OCI-LY7 (cell line): ENCODE results near the gene B3GNT5. TPM values are rescaled to one million over a fixed set of nuclear protein-coding genes. Genes with fewer than 3 reads are reported as not detected.

Experiments
- BruUV-seq: library from RNA; stranded (reverse); fragments of 400-500 nt; replicated peaks from 2 replicates; lab custom pipeline; 2021; lab: Mats Ljungman, UMichigan
- CTCF ChIA-PET: fragments of 300-600 bp; sonication (Branson Sonifier 250); formaldehyde crosslinking; loops from one replicate; lab custom pipeline; 2022; ENCODE audit warnings: antibody characterized with exemption; ENCODE audit not compliant: unreplicated experiment; lab: Charles Lee
- POLR2A ChIA-PET: fragments of 300-600 bp; sonication (Branson Sonifier 250); formaldehyde crosslinking; loops from one replicate; lab custom pipeline; 2022; ENCODE audit warnings: antibody characterized with exemption; lab: Charles Lee
- DNase-seq: peaks from one replicate; pipeline ENCODE4 v3.0.0-alpha.2; 2015; ENCODE audit warnings: low spot score
- H2AFZ ChIP-seq: fragments of 200-600 bp; sonication (generic), shearing (Covaris generic); 2 replicates; pipeline ENCODE4 v1.6.1; 2014; ENCODE audit warnings: mild to moderate bottlenecking, antibody characterized with exemption, low read length, moderate library complexity
- H3K27ac ChIP-seq: fragments of 200-600 bp; sonication (generic); 2 replicates; pipeline ENCODE4 v1.5.1; 2014; ENCODE audit warnings: mixed run types, low read depth, mild to moderate bottlenecking, moderate library complexity, low read length, inconsistent platforms; ENCODE audit not compliant: poor library complexity, severe bottlenecking
- H3K36me3 ChIP-seq: fragments of 200-600 bp; sonication (generic); 2 replicates; pipeline ENCODE4 v1.6.1; 2014; ENCODE audit warnings: mild to moderate bottlenecking, antibody characterized with exemption, low read length, moderate library complexity, mixed read lengths; ENCODE audit not compliant: insufficient read depth
- H3K4me1 ChIP-seq: fragments of 200-600 bp; sonication (generic); 2 replicates; pipeline ENCODE4 v1.5.1; 2014; ENCODE audit warnings: mild to moderate bottlenecking, low read length; ENCODE audit not compliant: insufficient read depth, poor library complexity, severe bottlenecking
- H3K4me2 ChIP-seq: fragments of 200-600 bp; sonication (generic); 2 replicates; pipeline ENCODE4 v1.6.1; 2014; ENCODE audit warnings: mild to moderate bottlenecking, low read length
- H3K4me3 ChIP-seq: fragments of 200-600 bp; sonication (generic); 2 replicates; pipeline ENCODE4 v1.5.1; 2014; ENCODE audit warnings: mild to moderate bottlenecking, low read depth, low read length; ENCODE audit not compliant: poor library complexity, severe bottlenecking
- H3K79me2 ChIP-seq: fragments of 200-600 bp; sonication (generic); 2 replicates; pipeline ENCODE4 v1.6.1; 2016; ENCODE audit warnings: low read depth, mild to moderate bottlenecking, low read length, moderate library complexity, mixed read lengths; ENCODE audit not compliant: insufficient read depth
- H3K9me2 ChIP-seq: fragments of 200-600 bp; sonication (generic); 2 replicates; pipeline ENCODE4 v1.6.1; 2016; ENCODE audit warnings: mild to moderate bottlenecking, low read length, mixed read lengths; ENCODE audit not compliant: insufficient read depth
- H3K9me3 ChIP-seq: fragments of 200-600 bp; sonication (generic); 2 replicates; pipeline ENCODE4 v1.6.1; 2014; ENCODE audit warnings: mild to moderate bottlenecking, mixed run types, low read length, mixed read lengths
- H4K20me1 ChIP-seq: fragments of 200-600 bp; sonication (generic); 2 replicates; pipeline ENCODE4 v1.6.1; 2014; ENCODE audit warnings: mild to moderate bottlenecking, antibody characterized with exemption, low read length, moderate library complexity, mixed read lengths; ENCODE audit not compliant: insufficient read depth
- CTCF ChIP-seq: fragments of 200-600 bp; sonication (generic); conservative IDR thresholded peaks from 2 replicates; pipeline ENCODE4 v1.5.1; 2014; ENCODE audit warnings: mild to moderate bottlenecking, antibody characterized with exemption, low read length, moderate library complexity, mixed read lengths
- EZH2phosphoT487 ChIP-seq: fragments of 200-600 bp; sonication (generic); IDR thresholded peaks from 2 replicates; pipeline ENCODE4 v1.6.1; 2018; ENCODE audit warnings: low read depth, borderline replicate concordance, mild to moderate bottlenecking, mixed run types, antibody characterized with exemption, low read length, moderate library complexity, mixed read lengths
- intact Hi-C: fragments of 100-400 bp; cut with micrococcal nuclease; formaldehyde crosslinking; loops from one replicate; pipeline ENCODE4 v1.10.0; 2022; ENCODE audit not compliant: unreplicated experiment
- small RNA-seq: library from RNA; depleted of rRNA; stranded (forward); fragments of <200 nt; gene quantifications from one replicate; pipeline ENCODE3, GENCODE V24; 2014
- total RNA-seq, 2 experiments: library from RNA; depleted of rRNA in 1 of 2; stranded (reverse); fragments of >200 nt in 1 of 2; shearing (Covaris generic) in 1 of 2; gene quantifications; 2 replicates each; pipeline ENCODE4 v1.2.3, GENCODE V29; 2014 to 2022

The B3GNT5 gene
- total RNA-seq, 2 experiments from 2014 or later = 0.11 TPM; not detected in 1

- POLR2A ChIA-PET = interaction anchor here (0.5 to 0.7 kb wide), 3 partner anchors 55 to 151 kb away, joined by 3 to 4 read pairs (median 3); no protein-coding TSS in a partner anchor
- CTCF ChIA-PET = no interaction called here
- no peak for DNase-seq
- Histone ChIP-seq H3K79me2 (no peaks in the 10 kb centered on the region), H3K4me3 (no peak overlapping the region), H4K20me1 (no peaks in the 10 kb centered on the region), H3K4me2 (no peak overlapping the region), H3K9me3 (no peaks in the 10 kb centered on the region), H3K27ac (no peak overlapping the region), H2AFZ (no peak overlapping the region), H3K36me3 (no peaks in the 10 kb centered on the region), H3K9me2 (no peaks in the 10 kb centered on the region), H3K4me1 (no peaks in the 10 kb centered on the region)
- TF ChIP-seq CTCF (no peak), EZH2phosphoT487 (no peak)
- intact Hi-C loops = no loop called here
- BruUV-seq = no TSS peak
Measured at GRCh38 chr3:183318877-183319276, 65.8 kb downstream of the B3GNT5 start.

GRCh38 chr3:183319371-183319770, 66.3 kb downstream of the B3GNT5 start:
- H3K9me2 ChIP-seq = no peaks in the 10 kb centered on the region
- ChIA-PET CTCF (no interaction called here), POLR2A (interaction anchor here (0.5 to 0.7 kb wide), 6 partner anchors 17 to 151 kb away, joined by 3 to 4 read pairs (median 3); no protein-coding TSS in a partner anchor)
- BruUV-seq = no TSS peak
- H3K9me3 ChIP-seq = no peaks in the 10 kb centered on the region
- no peaks in the 10 kb centered on the region for H3K36me3 ChIP-seq
- H3K79me2 ChIP-seq = no peaks in the 10 kb centered on the region
- DNase-seq = no peak
- no peak overlapping the region for H3K4me2 ChIP-seq
- H4K20me1 ChIP-seq = no peaks in the 10 kb centered on the region
- no peak overlapping the region for H3K4me3 ChIP-seq
- H3K4me1 ChIP-seq = no peaks in the 10 kb centered on the region
- intact Hi-C loops = no loop called here
- H3K27ac ChIP-seq = no peak overlapping the region
- TF ChIP-seq CTCF (no peak), EZH2phosphoT487 (no peak)
- H2AFZ ChIP-seq = no peak overlapping the region

Small RNAs within 50 kb of the gene (small RNA-seq; reads per million reads assigned to genes)
- not detected for gene RNA5SP151

Other genes with a start within 250 kb of the B3GNT5 start
- gene MCCC1, start 153.8 kb upstream of the B3GNT5 start, total RNA-seq (2014; rRNA removed; shearing (Covaris generic)) = 29.9 and 39.9 TPM in 2 replicates
- 55.2 and 57.5 TPM in 2 replicates for gene MCCC1, start 153.8 kb upstream of the B3GNT5 start, total RNA-seq (2022)
- not detected in 2 replicates for gene LAMP3, start 90.5 kb upstream of the B3GNT5 start, total RNA-seq (2014; rRNA removed; shearing (Covaris generic))
- gene LAMP3, start 90.5 kb upstream of the B3GNT5 start, total RNA-seq (2022) = not detected in 2 replicates
- 4.9 and 6.6 TPM in 2 replicates for gene MCF2L2, start 175.4 kb downstream of the B3GNT5 start, total RNA-seq (2014; rRNA removed; shearing (Covaris generic))
- gene MCF2L2, start 175.4 kb downstream of the B3GNT5 start, total RNA-seq (2022) = 8.0 and 8.1 TPM in 2 replicates